ENCODE data around the gene FAF1.
"Not testable (repeated sequence)": the region's sequence is repeated elsewhere in the genome, so short reads cannot be mapped to it uniquely, and the experiment has no call there.

DNA sequence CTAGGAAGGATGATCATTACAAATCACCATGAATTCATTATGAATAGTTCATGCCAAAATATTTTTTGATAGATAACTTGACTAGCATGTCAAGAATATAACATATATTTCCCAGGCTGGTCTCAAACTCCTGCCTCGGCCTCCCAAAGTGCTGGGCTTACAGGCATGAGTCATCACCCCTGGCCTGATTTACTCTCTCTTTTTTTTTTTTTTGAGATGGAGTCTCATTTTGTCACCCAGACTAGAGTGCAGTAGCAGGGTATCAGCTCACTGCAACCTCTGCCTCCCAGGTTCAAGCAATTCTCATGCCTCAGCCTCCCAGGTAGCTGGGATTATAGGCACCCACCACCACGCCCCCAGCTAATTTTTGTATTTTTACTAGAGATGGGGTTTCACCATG is 24.8 kb downstream of the FAF1 start:
- TF ChIP-seq, protein P1, sequence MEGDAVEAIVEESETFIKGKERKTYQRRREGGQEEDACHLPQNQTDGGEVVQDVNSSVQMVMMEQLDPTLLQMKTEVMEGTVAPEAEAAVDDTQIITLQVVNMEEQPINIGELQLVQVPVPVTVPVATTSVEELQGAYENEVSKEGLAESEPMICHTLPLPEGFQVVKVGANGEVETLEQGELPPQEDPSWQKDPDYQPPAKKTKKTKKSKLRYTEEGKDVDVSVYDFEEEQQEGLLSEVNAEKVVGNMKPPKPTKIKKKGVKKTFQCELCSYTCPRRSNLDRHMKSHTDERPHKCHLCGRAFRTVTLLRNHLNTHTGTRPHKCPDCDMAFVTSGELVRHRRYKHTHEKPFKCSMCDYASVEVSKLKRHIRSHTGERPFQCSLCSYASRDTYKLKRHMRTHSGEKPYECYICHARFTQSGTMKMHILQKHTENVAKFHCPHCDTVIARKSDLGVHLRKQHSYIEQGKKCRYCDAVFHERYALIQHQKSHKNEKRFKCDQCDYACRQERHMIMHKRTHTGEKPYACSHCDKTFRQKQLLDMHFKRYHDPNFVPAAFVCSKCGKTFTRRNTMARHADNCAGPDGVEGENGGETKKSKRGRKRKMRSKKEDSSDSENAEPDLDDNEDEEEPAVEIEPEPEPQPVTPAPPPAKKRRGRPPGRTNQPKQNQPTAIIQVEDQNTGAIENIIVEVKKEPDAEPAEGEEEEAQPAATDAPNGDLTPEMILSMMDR (IDR thresholded peaks at IDR 0.05; ENCODE audit: low read depth, low read length, poor library complexity, severe bottlenecking) = not testable (repeated sequence)
- TF ChIP-seq EZH2phosphoT487 (IDR thresholded peaks at IDR 0.05; ENCODE audit: borderline replicate concordance, low read length) = not testable (repeated sequence)

All from DOHH2 (cell line).